ENCODE results near the gene PAGE3.

DNA sequence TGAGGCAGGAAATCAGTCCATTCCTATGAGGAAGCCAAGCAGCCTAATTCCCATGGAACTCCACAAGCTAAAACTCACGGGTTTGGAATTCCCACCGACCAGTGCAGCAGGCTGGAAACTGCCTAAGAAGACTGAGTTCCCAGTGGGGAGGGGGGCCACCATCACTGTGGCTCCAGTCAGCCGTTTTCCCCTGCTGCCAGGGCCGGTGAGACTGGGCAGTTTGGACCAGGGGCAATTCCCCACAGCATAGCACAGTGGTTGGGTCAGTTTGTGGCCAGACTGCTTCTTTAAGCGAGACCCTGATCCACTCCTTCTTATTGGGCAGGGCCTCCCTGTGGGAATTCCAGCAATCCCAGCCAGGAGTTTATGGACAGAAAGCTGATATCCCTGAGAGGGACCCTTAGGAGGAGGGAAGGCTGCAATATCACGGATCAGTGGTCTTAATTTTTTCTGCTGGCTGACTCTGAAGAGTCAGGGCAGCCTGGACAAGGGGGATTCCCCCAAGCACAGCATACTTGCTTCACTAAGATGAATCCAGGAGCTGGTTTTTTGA is 23.9 kb downstream of the PAGE3 start:
- TF ChIP-seq, protein P1, sequence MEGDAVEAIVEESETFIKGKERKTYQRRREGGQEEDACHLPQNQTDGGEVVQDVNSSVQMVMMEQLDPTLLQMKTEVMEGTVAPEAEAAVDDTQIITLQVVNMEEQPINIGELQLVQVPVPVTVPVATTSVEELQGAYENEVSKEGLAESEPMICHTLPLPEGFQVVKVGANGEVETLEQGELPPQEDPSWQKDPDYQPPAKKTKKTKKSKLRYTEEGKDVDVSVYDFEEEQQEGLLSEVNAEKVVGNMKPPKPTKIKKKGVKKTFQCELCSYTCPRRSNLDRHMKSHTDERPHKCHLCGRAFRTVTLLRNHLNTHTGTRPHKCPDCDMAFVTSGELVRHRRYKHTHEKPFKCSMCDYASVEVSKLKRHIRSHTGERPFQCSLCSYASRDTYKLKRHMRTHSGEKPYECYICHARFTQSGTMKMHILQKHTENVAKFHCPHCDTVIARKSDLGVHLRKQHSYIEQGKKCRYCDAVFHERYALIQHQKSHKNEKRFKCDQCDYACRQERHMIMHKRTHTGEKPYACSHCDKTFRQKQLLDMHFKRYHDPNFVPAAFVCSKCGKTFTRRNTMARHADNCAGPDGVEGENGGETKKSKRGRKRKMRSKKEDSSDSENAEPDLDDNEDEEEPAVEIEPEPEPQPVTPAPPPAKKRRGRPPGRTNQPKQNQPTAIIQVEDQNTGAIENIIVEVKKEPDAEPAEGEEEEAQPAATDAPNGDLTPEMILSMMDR (IDR thresholded peaks at IDR 0.05): no peak
- TF ChIP-seq POLR2A (IDR thresholded peaks at IDR 0.05): no peak

Data from esophagus squamous epithelium (tissue), 4 donors.